Stimulated activated CD8-positive, alpha-beta memory T cell treated with anti-CD3 and anti-CD28 coated beads, Interleukin-12 subunit alpha, Interleukin-12 subunit beta, amount 100 ng/mL, for 1 hour (primary cell): ENCODE data around the gene CAPN7.

Source experiments
- DNase-seq: peaks from one replicate; pipeline ENCODE4 v3.0.0-alpha.2; 2020; ENCODE audit warnings: low read depth

CAPN7 gene

GRCh38 chr3:15246186-15246585, 40.1 kb downstream of the CAPN7 start:
- DNase-seq: no peak

GRCh38 chr3:15253023-15253697, 47.1 kb downstream of the CAPN7 start:
- no peak for DNase-seq

GRCh38 chr3:15255215-15255614, 49.2 kb downstream of the CAPN7 start:
- DNase-seq: no peak

DNA sequence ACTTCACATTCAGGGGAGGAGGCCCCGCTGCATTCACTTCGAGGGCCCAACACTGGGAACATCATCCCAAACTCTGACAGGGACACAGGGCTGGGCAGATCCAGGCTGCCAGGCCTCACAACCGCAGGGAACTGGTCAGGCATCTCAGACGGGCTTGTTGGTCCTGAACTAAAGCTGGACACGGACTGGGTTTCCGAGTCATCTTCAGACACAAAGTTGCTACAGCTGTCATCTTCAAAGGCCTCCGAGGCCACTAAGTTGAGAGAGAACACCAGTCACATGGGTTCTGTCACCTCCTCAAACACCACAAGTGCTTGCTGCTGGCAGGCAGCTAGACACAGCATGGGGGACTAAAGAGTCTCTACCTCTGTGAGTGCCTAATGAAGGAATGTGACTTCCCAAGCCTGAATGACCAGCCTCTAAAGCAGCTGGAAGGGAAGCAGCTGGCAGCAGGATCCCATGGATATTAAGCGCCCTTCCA, 50.9 kb downstream of the CAPN7 start:
- DNase-seq: no peak

- no peak for DNase-seq
These were observed 52.7 kb downstream of the CAPN7 start for GRCh38 chr3:15258720-15259119.

DNA sequence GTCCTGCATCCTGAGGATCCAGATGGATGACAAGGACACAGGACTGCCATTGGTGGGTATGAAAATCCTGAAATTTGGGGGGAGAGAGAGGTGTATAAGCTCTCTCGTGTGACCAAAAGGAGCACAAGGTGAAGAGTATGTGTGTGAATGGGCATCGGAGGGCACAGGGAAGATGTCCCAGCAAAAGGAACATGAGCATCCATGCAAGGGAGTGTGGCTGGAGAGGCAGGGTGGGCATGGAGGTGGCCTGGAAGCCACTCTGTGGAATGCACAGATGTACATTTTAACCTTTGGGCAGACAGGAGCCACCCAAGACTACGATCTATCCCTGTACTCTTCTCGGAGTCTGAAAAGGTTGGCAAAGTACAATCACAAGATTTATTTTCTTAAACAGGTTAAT, 54.5 kb downstream of the CAPN7 start:
- DNase-seq: no peak

GRCh38 chr3:15261274-15261673, 55.2 kb downstream of the CAPN7 start:
- DNase-seq: no peak

DNA sequence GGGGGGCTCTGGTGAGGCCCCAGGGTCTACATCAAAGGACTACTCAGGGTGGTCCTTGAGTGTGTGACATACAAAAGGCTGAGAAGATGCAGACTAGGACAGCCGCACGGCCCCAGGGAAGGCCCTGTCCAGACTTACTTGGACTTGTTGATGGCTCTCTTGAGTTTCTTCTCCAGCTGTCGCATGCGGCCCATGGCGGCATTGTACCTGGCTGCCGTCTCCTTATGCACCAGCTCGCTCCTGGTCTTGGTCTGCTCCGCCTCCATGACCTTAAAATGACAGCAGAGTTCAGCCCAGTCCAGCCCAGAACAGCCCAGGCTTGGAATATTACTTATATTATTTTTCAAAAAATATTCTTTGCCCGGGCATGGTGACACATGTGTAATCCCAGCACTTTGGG, 56.0 kb downstream of the CAPN7 start:
- DNase-seq: no peak

GRCh38 chr3:15263120-15263519, 57.1 kb downstream of the CAPN7 start:
- DNase-seq: no peak

GRCh38 chr3:15263926-15264325, 57.9 kb downstream of the CAPN7 start:
- DNase-seq: no peak

- DNase-seq: no peak
These were observed 58.4 kb downstream of the CAPN7 start for GRCh38 chr3:15264486-15264885.

DNA sequence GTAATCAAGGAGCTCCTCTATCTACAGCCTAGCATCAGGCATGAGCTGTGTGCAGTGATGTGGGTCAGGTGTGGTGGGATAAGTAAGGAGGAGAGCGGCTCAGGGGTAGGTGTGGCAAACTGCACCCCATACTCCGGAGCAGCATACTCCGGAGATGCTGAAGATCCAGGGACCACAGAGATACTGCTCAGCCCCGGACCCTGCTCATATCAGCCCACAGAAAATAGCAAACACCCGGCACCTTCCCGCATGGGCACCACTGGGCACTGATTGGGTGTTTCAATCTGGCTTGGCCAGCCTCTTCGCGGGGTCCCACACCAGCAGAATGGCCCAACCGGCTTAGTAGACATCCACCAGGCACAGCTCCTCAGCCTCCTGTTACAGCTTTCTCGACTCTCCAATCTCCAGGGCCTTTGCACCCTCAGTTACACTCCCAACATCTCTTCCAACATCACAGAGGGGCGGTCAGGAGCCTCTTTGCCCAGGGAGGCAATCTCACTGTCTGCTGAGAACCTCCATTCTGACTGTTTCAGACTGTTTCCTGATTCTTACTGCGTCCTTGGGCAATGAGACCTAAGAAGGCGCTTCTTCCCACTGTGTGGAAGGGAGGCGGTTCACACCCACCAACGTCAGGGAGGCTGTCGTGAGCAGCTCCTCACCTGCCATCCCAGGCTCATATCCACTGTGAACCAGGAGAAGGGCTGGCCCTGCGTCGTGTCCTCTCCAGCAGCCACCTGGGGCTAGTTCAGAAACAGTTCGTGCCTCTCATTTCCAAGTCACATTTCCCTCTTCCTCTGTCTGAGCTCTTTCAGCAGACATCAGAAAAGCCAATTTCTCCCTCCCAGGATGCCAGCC, 59.8 kb downstream of the CAPN7 start:
- DNase-seq: no peak

GRCh38 chr3:15266510-15267376, 60.7 kb downstream of the CAPN7 start:
- no peak for DNase-seq

- DNase-seq: no peak
These were observed 61.5 kb downstream of the CAPN7 start for GRCh38 chr3:15267502-15267901.

- peak; percentile 74 for DNase-seq
These were observed 62.1 kb downstream of the CAPN7 start for GRCh38 chr3:15268033-15268631.

DNA sequence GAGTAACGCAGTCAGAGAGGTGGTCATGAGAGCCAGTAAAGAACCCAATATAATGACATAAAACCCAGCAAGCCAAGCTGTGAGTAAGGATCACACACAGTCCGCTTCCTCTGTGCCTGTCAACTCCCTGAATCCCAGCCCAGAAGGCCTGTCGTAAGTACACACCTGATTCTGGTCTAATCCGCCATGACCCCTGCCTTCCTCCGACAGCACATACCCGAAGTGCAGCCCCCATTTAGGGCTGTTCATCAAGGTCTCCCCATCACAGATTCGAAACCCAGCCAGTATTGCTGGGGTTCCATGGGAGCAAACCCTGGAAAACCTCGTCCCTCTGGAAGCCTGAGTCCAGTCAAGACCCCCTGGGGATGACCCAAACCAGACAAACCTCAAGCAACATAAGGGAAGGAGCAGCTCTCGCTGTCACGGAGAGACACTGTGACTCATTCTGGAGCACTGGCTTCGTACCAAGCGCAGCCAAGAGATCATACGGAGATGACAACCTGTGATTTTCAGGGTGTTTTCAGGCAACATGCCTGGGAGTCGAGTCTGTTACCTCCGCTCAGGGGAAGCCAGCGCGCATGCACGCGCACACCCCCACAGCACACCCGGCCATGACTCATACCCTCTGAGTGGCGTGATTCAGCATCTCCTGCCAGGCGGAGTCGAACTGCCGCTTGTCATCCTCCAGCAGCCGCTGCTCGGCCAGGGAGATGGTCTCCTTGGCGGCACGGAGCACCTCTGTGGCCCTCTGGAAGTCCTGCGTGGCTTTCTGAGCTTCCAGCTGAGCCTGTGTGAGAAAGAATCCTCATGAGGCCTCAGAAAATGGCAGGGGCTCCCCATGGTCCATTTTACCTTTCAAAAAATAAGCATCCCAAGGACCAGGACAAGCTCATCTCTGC, 63.3 kb downstream of the CAPN7 start:
- peak; percentile 77 for DNase-seq

GRCh38 chr3:15271030-15271429, 65.0 kb downstream of the CAPN7 start:
- DNase-seq: no peak

DNA sequence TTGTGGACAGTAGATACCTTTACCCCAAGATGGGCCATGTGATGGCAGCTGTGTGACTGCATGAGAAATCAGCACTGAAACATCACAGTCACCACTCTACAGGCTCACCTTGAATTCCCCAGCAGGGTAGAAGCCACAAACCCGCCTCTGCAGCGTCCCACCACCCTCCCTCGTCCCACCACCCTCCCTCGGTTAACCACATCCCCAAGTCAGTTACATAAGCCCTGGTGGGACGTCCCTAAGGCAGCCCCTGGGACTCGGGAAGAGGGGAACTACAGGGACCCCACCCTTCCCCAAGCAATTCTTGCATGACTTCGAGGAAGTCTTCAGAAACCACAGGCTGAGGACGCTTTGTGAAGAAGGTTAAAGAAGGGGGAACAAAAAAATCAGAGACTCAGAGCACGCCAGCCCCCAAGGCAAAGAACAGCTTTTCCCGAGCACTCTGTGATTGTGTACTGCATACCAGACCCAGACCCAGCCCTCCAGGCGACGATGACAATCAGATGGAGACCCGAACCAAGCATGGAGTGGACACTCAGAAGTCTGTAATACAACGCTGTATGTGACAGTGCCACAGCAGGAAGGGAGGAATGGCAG, 65.8 kb downstream of the CAPN7 start:
- DNase-seq: peak; percentile 66

- DNase-seq: no peak
These were observed 66.6 kb downstream of the CAPN7 start for GRCh38 chr3:15272426-15273196.

GRCh38 chr3:15273227-15273626, 67.2 kb downstream of the CAPN7 start:
- DNase-seq: no peak
